NCI-H2029 treated with DMSO at 0.1 percent for 48 hours (cell line): ENCODE data around the gene CCNK.

Experiments
- DNase-seq: peaks from one replicate; lab custom pipeline; 2025; lab: John Stamatoyannopoulos, UW

CCNK gene

GRCh38 chr14:99507860-99508640 is 26.8 kb downstream of the CCNK start:
- DNase-seq = no peak

DNA sequence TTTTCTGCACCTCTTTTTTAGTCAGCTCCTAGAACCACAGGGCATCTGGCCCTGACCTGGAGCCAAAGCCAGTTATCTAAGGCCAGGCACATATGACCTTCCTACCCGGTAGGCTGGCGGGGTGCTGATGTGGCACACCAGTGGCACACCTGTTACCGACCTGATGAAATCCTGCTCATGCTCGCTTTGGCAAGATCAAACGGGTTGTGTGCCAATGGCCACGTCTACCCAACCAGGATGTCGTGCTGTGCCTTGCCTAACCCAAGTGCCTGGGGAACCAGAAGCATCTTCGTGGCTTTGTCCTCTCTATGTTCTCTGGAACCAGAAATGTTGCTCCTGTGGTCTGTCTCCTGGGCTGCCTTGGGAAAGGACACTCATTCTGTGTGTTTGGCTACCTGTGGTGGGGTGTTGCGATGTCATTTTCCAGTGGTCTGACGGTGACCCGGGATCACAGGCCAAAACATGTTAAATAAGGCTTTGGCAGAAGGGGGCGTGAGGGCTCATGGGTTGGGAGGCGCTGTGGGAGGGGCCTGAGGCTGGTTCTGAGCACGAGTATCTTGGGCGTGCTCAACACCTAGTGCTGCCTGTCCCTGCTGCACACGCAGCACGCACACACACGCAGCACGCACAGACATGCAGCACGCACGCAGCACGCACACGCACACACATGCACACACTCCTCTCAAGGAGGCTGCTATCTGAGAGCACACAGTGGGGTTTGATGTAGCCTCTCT is 27.9 kb downstream of the CCNK start:
- DNase-seq = no peak

DNA sequence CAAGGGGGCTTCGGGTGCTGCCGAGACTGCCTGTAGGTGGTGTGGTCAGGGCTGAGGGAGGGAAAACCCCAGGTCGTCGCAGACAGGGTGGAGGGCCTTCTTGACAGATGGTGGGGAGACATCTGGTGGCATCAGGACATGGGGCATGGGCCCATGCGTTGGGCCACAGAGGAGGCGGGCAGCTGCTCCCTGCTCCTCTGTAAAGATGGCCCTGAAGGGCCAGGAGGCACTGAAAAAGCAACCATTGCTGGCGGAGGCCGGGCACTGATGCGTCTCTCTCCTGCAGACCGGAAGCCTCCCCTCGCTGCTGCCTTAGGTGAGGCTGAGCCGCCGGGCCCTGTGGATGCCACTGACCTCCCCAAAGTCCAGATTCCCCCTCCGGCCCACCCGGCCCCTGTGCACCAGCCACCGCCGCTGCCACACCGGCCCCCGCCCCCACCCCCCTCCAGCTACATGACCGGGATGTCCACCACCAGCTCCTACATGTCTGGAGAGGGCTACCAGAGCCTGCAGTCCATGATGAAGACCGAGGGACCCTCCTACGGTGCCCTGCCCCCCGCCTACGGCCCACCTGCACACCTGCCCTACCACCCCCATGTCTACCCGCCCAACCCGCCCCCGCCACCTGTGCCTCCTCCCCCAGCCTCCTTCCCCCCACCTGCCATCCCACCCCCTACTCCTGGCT is 28.8 kb downstream of the CCNK start:
- DNase-seq = no peak

DNA sequence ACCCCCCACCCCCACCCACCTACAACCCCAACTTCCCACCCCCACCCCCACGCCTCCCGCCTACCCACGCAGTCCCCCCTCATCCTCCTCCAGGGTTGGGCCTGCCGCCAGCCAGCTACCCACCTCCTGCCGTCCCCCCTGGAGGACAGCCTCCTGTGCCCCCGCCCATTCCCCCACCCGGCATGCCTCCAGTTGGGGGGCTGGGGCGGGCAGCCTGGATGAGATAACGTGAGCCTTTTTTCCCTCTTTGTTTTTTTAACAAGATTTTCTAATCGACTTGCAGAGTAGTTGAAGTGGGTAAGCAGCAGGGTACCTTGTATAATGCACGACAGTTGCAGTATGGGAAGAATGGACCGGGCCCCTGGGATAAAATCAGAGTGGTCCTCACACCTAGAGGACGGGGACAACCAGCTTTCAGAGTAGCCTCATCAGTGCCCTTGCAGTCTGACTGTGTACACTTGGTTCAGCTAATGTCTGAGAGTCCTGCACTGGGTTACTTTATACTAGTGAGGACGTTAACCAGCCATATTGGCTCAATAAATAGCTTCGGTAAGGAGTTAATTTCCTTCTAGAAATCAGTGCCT is 29.4 kb downstream of the CCNK start:
- no peak for DNase-seq

DNA sequence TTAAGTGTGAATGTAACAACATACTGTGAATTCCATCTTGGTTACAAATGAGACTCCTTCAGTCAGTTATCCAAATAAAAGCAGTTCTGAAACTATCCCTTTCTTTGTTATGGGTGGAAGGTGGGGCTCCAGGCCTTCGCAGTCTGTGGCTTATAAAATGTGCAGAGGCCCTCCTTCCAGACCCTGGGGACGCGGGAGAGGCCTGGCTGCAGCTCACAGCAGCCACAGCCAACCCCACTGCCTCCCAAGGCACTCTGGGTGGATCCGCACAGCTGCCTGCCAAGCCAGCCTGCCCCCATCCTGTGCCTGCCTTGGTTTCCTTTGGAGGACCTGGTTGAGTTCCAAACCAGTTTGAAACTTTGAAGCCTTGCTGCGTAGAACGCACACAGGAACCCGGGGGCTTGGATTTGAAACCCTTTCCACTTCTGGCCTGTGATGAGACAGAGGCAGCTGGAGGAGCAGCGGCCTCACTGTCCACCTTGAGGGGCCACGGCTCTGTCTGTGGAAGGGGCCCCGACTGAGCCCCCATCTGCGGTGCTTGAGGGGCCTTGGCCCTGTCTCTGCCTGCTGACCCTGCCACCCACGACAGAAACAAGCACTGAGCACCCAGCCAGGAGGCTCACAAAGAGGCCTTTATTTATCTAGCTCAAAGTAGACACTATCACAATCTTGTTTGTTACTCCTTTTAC is 30.4 kb downstream of the CCNK start:
- no peak for DNase-seq

GRCh38 chr14:99512110-99512449 is 30.9 kb downstream of the CCNK start:
- DNase-seq = no peak

DNA sequence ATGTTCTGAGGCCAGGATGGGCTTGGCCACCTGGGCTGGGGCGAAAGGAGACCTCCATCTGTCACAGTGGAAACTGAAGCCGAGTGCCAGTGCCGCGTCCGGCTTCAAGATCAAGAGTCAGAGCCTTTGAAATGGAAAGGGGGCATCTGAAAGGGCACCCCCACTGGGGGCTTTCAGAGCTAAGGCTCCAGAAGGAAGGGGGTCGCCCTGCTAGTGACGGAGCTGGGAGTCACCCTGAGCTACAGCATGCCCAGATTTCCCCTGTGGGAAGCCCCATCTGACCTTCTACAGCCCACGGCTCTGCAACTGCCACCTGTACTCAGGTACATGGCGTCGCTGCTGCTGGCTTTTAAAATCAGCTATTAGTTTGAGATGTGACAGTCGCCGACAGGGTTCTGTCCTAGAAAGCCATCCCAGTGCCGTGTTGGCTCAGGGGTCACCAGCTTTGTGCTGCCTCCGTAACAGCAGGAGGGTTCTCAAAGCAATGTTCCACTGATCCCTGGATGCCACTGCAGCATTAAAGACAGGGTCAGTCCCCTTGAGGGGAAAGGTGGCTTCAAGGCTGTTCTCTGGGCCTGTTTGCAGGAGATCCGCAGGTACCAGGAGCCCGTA is 31.5 kb downstream of the CCNK start:
- no peak for DNase-seq

DNA sequence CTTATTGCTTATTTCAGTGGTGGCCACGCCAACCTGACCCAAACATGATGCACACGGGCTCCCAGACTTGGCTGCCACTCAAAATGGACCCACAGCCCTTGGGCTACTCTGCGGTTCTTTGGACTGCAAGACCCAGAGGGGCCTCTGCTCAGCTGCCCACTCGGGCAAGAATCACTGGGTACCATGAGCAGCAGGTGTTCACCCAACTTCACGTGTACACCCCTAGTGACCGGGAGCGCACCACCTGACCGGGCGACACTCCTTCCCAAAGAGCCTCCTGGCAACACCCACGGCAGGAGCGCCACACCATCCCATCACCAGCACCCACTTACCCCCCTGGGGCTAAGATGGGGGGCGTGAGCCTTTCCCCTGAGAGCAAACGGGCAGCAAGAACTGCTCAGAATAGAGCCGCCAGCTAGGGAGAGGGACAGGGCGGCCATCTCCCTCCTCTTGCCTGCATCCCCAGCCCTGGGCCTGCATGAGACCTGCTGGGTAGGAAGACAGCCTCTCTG is 32.0 kb downstream of the CCNK start:
- no peak for DNase-seq

DNA sequence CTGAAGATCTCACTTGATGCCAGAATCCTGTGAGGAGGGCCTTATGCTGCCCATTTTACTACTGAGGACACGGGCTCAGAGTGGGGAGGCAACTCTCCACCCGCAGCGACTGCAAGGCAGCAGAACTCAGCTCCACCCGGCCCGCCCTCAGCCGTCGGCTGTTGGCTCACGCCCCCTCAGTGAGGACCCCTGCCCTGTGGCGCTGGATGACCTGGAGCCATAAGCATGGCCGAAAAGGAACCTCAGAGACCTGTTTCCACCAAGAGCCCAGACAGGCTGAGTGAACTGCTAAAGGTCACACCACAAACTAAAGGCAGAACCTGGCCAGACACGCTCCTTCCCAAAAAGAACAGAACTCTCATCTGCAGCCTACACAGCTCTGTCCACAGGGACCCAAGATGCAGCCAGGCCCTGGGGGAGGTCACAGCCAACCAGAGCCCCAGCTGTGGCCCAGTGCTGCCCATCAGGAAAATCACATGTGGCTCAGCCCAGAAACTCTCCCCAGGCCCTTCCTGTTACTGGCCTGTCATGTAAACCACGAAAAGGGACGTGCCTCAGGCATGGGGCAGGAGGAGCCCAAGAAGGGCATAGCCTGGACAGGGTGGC is 32.8 kb downstream of the CCNK start:
- DNase-seq = no peak

DNA sequence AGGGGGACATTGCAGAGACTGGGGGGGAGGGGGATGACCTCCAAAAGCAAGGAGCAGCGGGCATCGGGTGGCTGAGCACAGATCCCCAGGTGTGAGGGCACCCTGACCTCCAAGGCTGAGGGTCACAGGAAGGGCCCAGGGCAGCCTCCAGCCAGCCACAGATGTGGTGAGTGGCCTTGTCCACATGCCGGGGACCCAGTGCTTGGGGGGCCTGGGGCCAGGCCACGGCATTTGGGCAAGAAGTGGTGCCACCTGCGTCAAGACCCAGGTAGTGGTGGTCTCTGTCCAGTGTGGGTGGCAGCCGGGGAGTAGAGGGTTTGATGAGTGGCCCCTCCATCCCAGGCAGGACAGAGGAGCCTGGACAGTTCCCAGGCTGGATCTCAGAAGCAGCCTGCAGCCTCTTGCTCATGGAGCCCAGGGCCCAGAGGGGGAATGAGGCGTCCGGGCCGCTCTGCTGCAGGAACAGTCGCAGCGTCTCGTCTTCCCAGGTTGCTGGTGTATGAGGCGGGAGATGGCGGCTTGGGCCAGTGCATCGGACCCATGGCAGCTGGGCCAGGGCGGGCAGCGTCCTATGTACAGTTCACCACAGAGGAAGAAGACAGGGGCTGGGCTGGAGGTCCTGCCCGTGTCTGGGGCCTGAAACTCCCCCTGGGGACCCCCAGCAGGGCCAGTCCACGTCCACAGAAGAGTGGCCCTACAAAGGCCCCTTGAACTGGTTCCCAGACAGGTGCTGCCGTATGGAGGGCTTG is 33.5 kb downstream of the CCNK start:
- DNase-seq = no peak

DNA sequence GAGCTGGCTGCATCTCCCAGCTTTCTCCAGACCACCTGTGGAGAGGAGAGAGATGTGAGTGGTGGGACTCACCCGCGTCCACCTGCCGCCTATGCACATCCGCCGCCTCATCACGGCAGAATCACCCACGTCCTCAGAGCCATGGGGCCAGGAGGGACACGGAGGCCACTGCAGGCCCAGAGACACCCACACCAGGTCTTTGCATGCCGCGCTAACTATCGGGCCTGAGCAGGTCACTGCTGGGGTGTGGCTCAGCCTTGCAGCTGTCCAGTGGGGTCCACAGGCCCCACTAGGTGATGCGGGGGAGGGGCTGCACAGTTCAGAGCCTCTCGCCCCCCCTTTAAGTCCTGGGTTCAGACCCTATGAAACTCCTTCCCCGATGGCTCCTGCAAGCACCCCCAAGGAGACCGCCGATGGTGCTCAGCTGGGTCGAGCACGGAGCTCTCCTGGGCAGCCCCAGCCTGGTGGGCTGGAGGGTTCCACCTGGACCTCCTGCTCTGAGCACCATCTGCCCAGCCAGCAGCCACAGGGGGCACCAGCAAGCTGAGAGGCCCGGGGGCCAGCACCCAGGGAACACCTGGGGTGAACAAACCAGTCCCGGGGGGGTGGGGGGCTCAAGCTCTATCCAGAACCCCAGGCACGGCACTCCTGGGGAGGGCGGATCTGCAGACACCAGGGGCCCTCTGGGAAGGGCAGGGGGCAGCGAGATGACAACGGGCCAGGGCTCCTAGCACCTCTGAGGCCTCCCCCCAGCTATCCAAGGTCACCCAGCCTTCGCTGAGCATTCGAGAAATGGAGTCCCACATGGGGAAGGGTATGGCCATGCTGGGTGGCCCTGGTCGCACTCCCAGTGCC is 34.3 kb downstream of the CCNK start:
- DNase-seq = no peak

DNA sequence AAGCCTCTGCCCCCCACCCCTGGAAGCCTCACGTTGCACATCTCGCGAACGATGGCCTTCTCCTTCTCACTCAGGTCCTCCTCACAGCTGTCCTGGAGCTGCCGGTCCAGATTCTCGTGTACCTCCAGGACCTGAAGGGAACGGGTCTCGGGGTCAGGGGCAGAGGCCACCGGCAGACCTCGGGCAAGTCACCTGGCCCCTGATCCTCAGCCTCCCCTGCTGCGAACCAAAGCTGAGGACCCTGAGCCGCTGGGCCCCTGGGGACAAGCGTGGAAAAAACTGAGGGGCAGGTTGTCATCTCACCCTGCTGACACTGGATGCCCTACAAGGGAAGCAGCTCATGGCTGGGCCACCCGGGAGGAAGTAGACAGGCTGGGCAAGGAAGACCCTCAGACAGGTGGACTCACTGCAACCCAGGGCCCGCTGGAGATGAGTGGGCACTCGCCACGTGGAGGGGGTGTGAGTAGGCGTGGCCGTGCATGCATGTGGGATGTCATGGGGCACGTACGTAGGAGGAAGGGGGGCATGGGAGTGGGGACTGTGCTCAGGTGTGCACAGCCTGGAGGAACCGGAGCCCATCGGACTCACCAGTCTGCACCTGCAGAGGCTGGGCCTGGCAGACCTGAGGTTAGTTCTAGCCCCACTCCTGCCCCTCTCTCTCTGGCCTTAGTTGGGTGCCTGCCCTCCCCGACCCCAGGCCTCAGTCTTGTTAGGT is 35.1 kb downstream of the CCNK start:
- DNase-seq = no peak

DNA sequence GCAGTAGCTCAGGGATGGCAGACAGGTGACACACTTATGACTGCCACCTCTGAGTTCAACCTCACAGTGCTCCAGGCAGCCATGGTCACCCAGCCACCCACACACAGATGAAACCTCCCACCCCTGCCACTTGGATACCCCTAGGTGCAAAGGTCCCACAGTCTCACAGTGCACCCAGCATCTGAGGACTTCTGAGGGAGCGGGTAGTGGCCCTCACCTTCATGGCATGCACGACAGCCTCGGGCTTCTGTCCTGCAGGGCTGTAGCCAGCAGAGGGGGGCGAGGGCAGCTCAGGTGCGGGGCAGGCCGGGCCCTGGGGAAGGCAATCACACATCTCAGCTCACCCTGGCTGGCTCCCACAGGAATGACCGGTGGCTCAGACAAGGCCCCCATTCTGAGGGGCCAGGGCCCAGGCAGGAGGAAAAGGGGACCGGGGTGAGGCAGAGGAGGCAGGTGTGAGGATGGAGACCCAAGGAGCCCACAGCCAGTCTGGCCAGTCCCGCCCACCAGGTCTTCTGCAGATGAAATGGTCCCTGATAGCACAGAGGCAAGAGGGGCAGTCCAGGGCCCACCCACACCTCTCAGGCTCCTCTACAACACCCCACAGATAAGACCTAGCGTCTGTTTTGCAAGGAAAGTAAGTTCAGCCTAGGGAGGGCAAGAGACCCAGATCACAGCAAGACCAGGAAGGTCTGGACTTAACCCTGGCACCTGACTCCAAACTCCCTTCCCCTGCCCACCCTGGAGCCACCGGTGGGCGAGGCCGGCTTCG is 35.8 kb downstream of the CCNK start:
- no peak for DNase-seq

GRCh38 chr14:99517643-99518381 is 36.6 kb downstream of the CCNK start:
- DNase-seq = no peak

DNA sequence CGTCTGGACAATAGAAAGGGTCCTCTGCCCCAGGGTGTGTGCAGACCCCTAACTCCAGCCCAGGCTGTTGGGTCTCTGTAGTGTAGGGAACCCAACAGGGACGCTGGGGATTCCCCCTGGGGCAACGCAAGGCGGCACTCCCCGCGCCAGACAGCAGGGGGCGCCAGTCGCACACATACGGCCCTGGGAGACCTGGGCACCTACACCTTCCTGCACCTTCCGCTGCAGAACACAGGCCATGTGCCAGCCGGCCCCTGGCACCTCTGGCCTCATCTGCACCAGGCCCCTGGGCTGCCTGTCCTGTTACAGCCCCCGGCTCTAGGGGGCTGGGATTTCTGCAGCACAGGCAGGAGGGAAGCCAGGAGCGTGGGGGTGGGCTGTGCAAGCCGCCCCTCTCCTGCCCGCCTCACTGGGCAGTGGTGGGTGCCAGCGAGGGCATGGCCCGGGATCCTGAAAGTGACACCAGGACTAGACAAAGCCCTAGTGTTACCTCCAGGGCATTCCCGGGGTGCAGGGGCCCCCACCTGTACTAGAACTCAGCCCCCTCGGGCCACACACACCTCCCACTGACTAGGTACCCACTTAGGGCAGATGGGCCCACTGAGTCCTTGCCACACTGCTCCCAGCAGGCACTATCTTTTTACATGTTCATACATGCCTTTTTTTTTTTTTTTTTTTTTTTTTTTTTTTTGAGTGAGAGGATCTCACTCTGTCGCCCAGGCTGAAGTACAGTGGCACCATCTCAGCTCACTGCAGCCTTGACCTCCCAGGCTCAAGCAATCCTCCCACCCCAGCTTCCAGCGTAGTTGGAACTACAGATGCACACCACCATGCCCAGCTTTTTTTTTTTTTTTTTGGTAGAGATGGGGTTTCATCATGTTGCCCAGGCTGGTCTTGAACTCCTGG is 37.5 kb downstream of the CCNK start:
- peak; percentile 4 for DNase-seq

DNA sequence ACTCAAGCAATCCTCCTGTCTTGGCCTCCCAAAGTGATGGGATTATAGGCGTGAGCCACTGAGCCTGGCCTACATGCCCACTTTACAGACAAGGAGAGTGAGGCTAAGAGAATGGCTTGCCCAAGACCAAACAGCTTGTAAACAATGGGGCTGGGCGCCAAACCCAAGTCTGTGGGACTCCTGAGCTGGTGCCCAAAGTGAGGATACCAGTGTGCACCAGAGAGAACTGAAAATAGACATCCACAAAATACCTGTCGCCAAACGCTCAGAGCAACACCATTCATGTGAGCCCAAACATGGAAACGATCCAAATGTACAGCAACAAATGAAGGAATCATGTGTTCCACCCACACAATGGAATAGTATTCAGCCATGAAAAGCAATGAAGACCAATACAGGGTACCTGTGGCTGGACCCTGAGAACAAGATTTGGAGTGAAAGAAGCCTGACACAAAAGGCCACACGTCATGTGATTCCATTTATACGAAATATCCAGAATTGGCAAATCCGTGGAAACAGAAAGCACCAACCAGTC is 38.2 kb downstream of the CCNK start:
- DNase-seq = no peak
